ENCODE measurements around the gene NCAM1.

The NCAM1 gene

DNA sequence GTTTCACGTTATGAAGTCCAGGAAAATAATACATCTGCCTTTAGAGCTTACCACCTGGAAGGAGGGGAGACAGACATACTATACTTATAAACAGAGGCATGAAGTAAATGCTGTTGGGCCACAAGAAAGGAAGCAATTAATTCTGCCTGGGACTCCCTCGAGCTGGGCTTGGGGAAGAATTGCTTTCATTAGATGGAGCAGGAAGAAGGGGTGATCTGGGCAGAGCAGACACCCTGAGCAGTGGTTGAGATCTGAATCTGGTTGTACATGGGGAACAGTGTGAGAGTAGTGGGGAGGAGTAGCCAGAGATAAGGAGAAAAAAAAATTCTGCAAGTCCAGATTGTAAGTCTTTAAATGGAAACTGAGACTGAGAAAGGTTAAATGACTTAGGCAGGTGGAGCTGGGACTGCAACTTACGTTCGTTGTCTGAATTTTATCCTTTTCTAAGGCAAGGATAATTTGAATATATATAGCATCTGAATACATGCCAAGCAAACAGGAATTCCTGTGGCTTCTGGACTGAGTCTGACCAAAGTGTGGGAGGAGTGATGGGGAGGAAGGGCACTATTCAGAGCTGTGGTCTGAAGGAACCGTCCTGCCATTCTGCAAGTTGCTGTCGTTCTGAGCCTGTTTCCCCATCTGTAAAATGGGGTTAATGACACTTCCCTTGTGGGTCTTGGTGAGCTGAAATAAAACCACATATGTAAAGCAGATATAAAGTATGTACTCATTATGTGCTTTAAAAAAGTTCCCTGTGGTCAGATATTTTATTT is 7.9 kb downstream of the NCAM1 start:
- DNase-seq (ENCODE audit: low read depth in 3 of 3): no peak

DNA sequence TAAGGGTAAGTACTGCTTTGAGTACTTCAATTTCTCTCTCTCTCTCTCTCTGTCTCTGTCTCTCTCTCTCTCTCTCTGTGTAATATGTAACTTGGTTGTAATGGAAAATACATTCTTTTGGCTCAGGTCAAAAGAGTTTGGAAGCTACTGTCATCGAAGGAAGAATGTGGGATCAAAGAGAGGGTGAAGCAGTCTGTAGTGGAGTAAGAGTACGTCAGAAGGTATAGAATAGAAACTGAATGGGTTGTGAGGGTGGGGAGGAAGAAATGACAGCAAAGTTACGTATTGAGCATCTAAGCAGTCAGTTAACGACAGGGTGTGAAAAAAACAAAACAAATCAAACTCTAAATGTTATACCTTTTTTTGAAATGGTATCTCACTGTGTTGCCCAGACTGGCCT is 10.0 kb downstream of the NCAM1 start:
- no peak for DNase-seq (ENCODE audit: low read depth in 3 of 3)

DNA sequence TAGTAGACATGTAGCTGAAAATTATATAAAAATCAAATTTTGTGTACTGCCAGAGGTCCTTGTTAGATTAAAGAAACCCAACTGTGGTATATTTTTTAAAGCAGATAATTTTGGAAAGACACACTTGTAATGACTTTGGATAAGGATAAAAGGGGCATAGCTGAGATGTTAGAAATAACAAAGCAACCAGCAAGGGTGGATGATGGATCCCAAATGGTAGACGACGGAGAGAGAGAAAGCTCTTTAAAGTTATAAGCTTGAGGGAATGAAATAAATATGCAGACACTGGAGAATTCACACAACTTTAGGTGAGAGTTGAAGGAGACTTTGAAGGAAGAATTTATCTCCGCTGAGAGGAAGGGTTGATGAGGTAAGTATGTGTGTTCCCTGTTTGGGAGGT is 10.6 kb downstream of the NCAM1 start:
- no peak for DNase-seq (ENCODE audit: low read depth in 3 of 3)

GRCh38 chr11:112972399-112973145 is 11.4 kb downstream of the NCAM1 start:
- no peak for DNase-seq (ENCODE audit: low read depth in 3 of 3)

DNA sequence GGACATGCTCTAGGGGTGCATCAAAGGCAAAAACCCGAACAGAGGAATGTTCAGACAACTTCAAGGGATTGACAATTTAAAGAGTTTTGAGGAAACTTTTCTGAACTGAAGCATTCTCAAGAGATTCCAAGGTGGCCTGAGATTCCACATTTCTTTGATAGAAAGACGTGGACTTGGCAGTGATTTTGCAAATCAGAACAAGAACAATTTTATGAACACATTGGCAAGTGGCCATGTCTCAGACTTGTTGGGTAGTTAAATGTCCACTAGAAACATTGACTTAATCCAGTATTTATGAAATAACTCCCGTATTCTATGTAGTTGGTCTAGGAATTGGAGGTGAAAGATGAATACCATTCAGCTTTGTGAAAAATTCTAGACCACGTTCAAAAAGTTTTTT is 13.8 kb downstream of the NCAM1 start:
- no peak for DNase-seq (ENCODE audit: low read depth in 3 of 3)

DNA sequence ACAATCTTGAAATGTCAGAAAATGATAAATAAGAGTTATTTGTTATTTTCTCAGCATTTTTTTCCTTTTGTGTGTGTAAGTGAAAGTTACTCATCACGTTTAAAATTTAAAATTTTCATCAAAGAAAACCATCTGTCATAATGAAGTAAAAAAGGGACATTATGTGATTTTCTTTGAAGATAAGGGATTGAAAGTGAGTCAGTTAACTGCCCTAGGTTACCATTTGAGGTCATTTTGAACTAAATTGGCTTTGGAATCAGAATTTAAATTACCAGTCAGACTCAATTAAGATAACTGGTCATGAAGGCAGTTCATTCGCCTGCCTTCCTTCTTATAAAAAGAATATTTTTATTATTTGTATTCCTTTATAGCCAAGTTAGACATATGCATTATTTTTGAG is 14.3 kb downstream of the NCAM1 start:
- no peak for DNase-seq (ENCODE audit: low read depth in 3 of 3)

DNA sequence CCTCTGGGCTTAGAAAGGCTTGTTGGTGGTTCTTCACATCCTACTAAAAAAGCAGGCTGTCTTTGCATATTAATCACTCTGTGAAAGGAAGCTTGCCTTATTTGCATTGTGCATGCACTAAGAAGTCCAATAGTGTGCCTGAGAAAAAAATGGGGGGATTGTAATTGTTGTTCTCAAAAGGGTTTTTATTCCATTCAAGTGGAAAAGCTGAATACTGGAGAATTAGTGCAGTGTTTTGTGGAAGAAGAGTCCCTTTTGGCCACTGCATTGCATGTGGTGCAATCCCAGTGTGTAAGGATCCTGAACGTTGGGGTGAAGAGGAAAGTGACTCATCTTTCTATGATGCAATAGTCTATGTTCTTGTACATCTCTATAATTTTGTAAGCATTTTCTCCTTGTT is 16.5 kb downstream of the NCAM1 start:
- DNase-seq (ENCODE audit: low read depth in 3 of 3): no peak

DNA sequence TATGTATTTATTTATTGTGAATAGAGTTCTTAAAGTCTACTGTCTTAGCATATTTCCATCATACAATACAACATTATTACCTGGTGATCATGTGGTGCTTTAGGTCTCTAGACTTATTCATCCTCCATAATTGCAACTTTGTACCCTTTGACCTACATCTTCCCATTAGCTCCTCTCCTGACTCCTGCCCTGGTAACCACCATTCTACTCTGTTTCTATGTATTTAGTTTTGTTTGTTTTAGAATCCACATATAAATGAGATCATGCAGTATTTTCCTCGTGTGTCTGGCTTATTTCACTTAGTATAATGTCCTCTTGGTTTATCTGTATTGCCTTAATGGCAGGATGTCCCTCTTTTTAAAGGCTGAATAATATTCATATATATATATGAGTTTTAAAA is 22.7 kb downstream of the NCAM1 start:
- DNase-seq (ENCODE audit: low read depth in 3 of 3): no peak

DNA sequence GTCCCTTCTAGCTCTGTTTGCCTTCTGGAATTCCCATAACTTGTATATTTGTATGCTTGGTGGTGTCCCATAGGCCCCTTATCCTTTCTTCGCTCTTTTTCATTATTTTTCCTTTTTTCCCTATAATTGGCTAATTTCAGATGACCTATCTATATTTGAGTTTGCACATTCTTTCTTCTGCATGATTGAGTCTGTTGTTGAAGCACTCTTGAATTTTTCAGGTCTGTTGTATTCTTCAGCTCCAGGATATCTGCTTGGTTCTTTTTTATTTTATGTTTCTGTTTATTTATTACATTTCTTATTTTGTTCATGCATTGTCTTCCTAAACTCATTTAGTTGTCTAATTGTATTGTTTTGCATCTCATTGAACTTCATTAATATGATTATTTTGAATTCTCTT is 28.0 kb downstream of the NCAM1 start:
- DNase-seq (ENCODE audit: low read depth in 3 of 3): no peak

DNA sequence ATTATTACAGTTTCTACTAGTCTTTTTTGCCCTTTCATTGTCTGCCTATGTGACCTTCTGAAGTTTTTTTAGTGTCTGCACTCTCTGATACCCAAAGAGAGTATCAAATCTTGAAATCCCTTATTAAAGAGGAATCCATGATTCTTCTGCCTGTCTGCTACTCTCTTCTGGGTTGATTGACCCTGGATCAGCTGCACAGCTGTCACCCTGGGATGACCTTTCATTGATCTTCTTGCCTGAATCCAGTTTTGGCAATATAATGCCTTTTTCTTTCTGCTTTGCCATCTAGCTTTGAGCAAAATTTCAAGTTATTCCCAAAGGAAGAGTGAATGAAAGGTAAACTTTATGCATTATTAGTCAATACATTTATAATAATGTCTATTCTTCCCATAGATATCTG is 32.6 kb downstream of the NCAM1 start:
- no peak for DNase-seq (ENCODE audit: low read depth in 3 of 3)

GRCh38 chr11:112995423-112996090 is 34.3 kb downstream of the NCAM1 start:
- no peak for DNase-seq (ENCODE audit: low read depth in 3 of 3)

DNA sequence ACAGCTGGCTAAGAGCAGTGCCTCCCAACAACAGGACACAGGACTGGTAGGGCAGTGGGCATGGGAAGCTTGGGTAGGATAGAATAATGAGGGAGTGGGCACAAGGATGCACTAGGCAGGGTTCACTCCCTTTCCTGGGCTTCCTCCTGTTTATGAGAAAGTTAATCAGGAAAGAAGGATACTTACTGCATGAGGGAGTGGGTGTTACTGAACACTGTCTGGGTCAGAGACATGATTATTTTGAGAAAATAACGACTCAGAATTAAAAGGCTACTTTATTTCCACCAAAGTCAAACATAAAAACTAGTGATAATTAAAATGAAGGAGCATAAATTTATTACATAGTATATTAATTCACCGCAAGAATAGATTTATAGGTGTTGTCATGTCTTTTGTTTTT is 35.8 kb downstream of the NCAM1 start:
- DNase-seq (ENCODE audit: low read depth in 3 of 3): no peak

- DNase-seq (ENCODE audit: low read depth in 3 of 3): no peak
Observed at GRCh38 chr11:112997857-112998466, 36.7 kb downstream of the NCAM1 start.

DNA sequence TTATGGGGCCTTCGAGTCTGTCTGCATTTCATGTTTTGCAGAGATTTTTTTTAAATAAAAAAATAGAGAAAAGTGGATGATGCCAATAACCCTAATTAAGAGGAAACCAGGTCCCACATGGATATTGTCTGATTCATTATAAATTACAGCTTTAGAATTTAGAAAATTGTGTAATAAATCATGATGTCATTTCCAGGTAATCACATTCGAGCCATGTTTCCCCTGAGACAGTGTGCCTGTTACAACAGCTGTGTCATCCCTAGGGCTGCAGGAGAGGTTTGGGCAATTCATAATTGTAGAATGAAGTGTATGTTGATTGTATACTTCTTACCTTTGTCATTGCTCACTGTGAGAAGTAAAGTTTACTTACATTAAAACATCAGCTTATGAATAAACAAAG is 38.3 kb downstream of the NCAM1 start:
- no peak for DNase-seq (ENCODE audit: low read depth in 3 of 3)

DNA sequence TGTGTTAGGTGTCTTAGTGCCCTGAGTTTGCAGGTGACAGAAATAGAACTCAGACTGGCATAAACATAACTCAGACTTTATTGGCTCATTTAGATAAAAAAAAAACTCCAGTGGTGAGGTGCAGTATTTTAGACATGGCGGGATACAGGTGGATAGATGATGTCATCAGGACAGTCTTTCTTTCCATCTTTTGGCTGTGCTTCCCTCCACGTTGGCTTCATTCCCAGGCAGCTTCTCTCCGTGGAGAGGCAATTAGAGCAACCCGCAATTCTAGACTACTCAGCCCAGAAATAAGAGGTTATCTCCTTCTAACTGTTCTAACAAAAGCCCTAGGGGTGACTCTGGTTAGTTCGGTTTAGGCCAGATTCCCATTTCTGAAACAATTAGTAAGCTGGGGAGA is 40.5 kb downstream of the NCAM1 start:
- no peak for DNase-seq (ENCODE audit: low read depth in 3 of 3)

DNA sequence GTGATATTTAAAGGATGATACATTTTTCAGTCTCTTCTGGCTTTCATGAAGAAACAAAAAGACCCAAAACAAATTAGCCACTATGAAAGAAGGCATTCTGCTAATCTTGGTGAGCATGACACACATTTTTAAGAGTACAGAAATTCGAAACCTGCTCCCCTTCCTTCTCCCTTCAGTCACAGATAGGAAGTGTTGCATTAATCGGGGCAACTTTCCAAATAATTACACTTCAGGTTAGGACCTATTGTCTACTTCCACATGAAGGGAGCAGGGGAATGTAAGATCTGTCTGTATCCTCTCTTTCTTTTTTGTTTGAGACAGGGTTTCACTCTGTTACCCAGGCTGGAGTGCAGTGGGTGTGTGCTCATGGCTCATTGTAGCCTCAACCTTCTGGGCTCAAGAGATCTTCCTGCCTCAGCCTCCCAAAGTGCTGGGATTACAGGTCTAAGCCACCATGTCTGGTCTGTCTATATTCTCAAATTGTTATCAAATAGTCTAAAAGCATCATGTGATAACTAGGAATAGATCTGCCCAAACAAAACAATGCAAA is 45.8 kb downstream of the NCAM1 start:
- DNase-seq (ENCODE audit: low read depth in 3 of 3): no peak

DNA sequence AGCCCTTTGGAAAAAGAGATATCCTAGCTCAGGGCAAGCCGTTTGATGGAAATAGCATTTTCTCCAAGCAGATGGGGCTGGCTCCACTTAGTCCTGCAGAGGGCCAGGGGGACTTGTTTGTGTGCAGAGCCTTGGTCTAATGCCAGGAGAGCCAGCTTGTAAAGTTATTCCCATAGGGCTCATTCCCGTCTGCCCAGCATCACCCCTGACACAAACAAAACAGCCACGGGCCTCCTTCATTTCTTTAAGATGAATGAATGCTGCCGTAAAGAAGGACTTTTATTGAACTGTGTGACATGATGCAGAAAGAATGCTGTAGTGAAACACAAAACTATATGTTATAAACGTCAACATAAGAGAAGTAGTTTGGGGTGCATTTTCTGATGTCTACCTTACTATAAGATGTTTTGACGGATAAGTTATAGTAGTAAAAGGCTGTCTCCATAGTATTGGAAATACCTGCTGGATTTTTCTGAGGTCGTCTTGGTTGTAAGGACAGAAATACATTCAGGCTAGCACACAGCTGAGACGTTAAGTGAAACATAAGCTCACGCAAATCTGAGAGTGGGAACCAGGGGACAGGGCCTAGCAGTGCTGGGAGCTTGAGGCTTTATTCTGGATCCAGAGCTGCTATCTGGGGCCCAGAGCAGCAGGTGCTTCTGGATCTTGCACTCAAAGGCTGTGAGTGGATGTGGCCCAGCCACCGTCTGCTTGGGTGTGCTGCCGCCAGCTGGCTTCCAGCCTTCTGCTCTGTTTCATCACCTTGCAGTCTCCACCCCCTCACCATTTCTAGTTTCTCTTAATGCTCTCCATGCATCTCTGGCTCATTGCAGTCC is 53.3 kb downstream of the NCAM1 start:
- DNase-seq (ENCODE audit: low read depth in 3 of 3): no peak

DNA sequence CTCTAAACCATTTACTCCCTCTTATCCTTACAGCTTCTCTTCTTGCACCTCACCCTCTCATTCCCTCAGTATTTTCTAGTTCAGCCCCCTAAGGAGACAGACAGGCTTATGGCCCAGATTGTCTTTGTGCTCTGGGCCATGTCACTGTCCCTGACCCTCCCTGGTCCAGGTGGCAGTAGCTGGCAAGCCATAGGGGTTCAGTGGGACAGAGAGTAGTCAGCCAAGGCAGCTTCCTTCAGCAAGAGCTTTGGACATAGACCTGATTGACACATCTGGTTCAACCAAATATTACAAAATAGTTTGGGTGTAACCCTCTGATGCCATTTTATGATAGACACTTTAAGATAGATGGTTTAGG is 53.9 kb downstream of the NCAM1 start:
- no peak for DNase-seq (ENCODE audit: low read depth in 3 of 3)

- DNase-seq (ENCODE audit: low read depth in 3 of 3): no peak
Observed at GRCh38 chr11:113016905-113017304, 55.7 kb downstream of the NCAM1 start.

DNA sequence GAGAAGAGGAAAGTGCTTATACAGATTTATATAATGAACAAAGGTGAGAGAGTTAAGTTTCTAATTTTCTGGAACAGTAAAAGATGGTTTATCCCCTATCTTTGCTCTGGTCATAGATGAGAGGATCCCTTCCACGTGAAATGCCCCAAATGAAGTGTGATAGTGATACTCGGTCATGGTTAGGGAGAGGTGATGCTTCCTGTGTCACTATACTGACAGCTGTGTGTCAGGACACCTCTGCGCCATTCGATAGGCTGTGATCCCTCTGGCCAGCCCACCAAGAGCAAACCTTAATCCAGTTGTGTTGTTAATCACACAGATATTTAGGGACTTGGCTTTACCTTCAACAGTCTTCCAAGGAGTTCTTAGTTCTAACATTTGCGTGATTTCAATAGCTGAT is 57.7 kb downstream of the NCAM1 start:
- DNase-seq (ENCODE audit: low read depth in 3 of 3): no peak

- no peak for DNase-seq (ENCODE audit: low read depth in 3 of 3)
Observed at GRCh38 chr11:113019711-113020110, 58.5 kb downstream of the NCAM1 start.

Measured in stimulated activated CD4-positive, alpha-beta T cell treated with anti-CD3 and anti-CD28 coated beads, TNF-alpha, amount 100 ng/mL, for 4 hours (primary cell).